Measurements from ENCODE around the gene MBNL1.
A peak's percentile ranks its signal among the peaks of the same experiment; 100 is the strongest.

The MBNL1 gene

GRCh38 chr3:152268555-152269055, at the start of gene MBNL1:
MBNL1 (plus strand) TSS chr3:152268929; CDS start chr3:152300194, 31,265 bp downstream.
- H3K4me1 Mint-ChIP-seq: peaks cover 50% of the 10 kb centered on the region

GRCh38 chr3:152219216-152219615, 49.5 kb upstream of the MBNL1 start:
- peaks cover 4% of the 10 kb centered on the region for H3K9me3 Mint-ChIP-seq
- DNase-seq: no peak
- peak overlapping the region; percentile 79 for H3K4me3 Mint-ChIP-seq
- peaks cover 8% of the 10 kb centered on the region for H3K36me3 Mint-ChIP-seq
- CTCF ChIA-PET: interaction anchor here (1.0 to 1.4 kb wide), 2 partner anchors 14 to 36 kb away, joined by 3 to 5 read pairs; no protein-coding TSS in a partner anchor
- H3K27ac Mint-ChIP-seq: peak overlapping the region; percentile 94
- no peaks in the 10 kb centered on the region for H3K27me3 Mint-ChIP-seq
- H3K4me1 Mint-ChIP-seq: peaks cover 75% of the 10 kb centered on the region

More at GRCh38 chr3:152268555-152269055, at the start of gene MBNL1:
- CTCF ChIA-PET: interaction anchor here (1.4 to 2.0 kb wide), 2 partner anchors 85 to 197 kb away, joined by 3 to 7 read pairs; no protein-coding TSS in a partner anchor
- peak; percentile 92 for DNase-seq
- H3K36me3 Mint-ChIP-seq: peaks cover 65% of the 10 kb centered on the region
- no peaks in the 10 kb centered on the region for H3K27me3 Mint-ChIP-seq
- peak within 1 kb of the TSS; percentile 98 for H3K27ac Mint-ChIP-seq
- no peaks in the 10 kb centered on the region for H3K9me3 Mint-ChIP-seq
- H3K4me3 Mint-ChIP-seq: peak within 1 kb of the TSS; percentile 95

- Mint-ChIP-seq H3K27ac (peak overlapping the region; percentile 94), H3K27me3 (no peaks in the 10 kb centered on the region), H3K9me3 (peaks cover 4% of the 10 kb centered on the region), H3K4me3 (peak overlapping the region; percentile 79), H3K4me1 (peaks cover 74% of the 10 kb centered on the region), H3K36me3 (peaks cover 8% of the 10 kb centered on the region)
- CTCF ChIA-PET: interaction anchor here (0.5 to 1.4 kb wide), 2 partner anchors 36 to 247 kb away, joined by 3 read pairs; no protein-coding TSS in a partner anchor
- no peak for DNase-seq
Observed at GRCh38 chr3:152219769-152220255, 48.9 kb upstream of the MBNL1 start.

GRCh38 chr3:152222327-152222726, 46.4 kb upstream of the MBNL1 start:
- Mint-ChIP-seq H3K27me3 (no peaks in the 10 kb centered on the region), H3K4me1 (peaks cover 72% of the 10 kb centered on the region), H3K9me3 (peaks cover 4% of the 10 kb centered on the region), H3K27ac (peak overlapping the region; percentile 92), H3K36me3 (peaks cover 8% of the 10 kb centered on the region), H3K4me3 (peak overlapping the region; percentile 61)
- DNase-seq: no peak
- CTCF ChIA-PET: interaction anchor here (1.1 kb wide), 1 partner anchor 11 kb away, joined by 3 read pairs; no protein-coding TSS in a partner anchor

GRCh38 chr3:152225201-152225600, 43.5 kb upstream of the MBNL1 start:
- Mint-ChIP-seq H3K4me3 (no peak overlapping the region), H3K27me3 (no peaks in the 10 kb centered on the region), H3K9me3 (no peaks in the 10 kb centered on the region), H3K27ac (no peak overlapping the region), H3K4me1 (peaks cover 53% of the 10 kb centered on the region), H3K36me3 (no peaks in the 10 kb centered on the region)
- no peak for DNase-seq
- CTCF ChIA-PET: interaction anchor here (1.3 kb wide), 1 partner anchor 42 kb away, joined by 4 read pairs; no protein-coding TSS in a partner anchor

- H3K4me3 Mint-ChIP-seq: no peak overlapping the region
- no peak overlapping the region for H3K27ac Mint-ChIP-seq
- no peaks in the 10 kb centered on the region for H3K27me3 Mint-ChIP-seq
- peaks cover 55% of the 10 kb centered on the region for H3K4me1 Mint-ChIP-seq
- H3K36me3 Mint-ChIP-seq: peaks cover 1% of the 10 kb centered on the region
- CTCF ChIA-PET: interaction anchor here (1.6 kb wide), 1 partner anchor 42 kb away, joined by 5 read pairs; no protein-coding TSS in a partner anchor
- no peak for DNase-seq
- H3K9me3 Mint-ChIP-seq: no peaks in the 10 kb centered on the region
Observed at GRCh38 chr3:152226176-152226575, 42.6 kb upstream of the MBNL1 start.

- Mint-ChIP-seq H3K36me3 (peaks cover 1% of the 10 kb centered on the region), H3K27me3 (no peaks in the 10 kb centered on the region), H3K27ac (no peak overlapping the region), H3K4me1 (peaks cover 54% of the 10 kb centered on the region), H3K9me3 (no peaks in the 10 kb centered on the region), H3K4me3 (no peak overlapping the region)
- CTCF ChIA-PET: interaction anchor here (1.6 kb wide), 1 partner anchor 43 kb away, joined by 5 read pairs; no protein-coding TSS in a partner anchor
- no peak for DNase-seq
Observed at GRCh38 chr3:152227027-152227426, 41.7 kb upstream of the MBNL1 start.

- Mint-ChIP-seq H3K36me3 (peaks cover 1% of the 10 kb centered on the region), H3K4me1 (peaks cover 55% of the 10 kb centered on the region), H3K27me3 (no peaks in the 10 kb centered on the region), H3K27ac (no peak overlapping the region), H3K9me3 (no peaks in the 10 kb centered on the region), H3K4me3 (no peak overlapping the region)
- no peak for DNase-seq
- CTCF ChIA-PET: no interaction called here
Observed at GRCh38 chr3:152229692-152230091, 39.0 kb upstream of the MBNL1 start.

GRCh38 chr3:152230370-152230769, 38.4 kb upstream of the MBNL1 start:
- H3K4me1 Mint-ChIP-seq: peaks cover 55% of the 10 kb centered on the region

GRCh38 chr3:152232001-152232400, 36.7 kb upstream of the MBNL1 start:
- no peak for DNase-seq
- CTCF ChIA-PET: no interaction called here
- H3K27me3 Mint-ChIP-seq: no peaks in the 10 kb centered on the region
- peaks cover 61% of the 10 kb centered on the region for H3K4me1 Mint-ChIP-seq
- peak overlapping the region; percentile 1 for H3K27ac Mint-ChIP-seq
- no peak overlapping the region for H3K4me3 Mint-ChIP-seq
- H3K36me3 Mint-ChIP-seq: peaks cover 1% of the 10 kb centered on the region
- peaks cover 4% of the 10 kb centered on the region for H3K9me3 Mint-ChIP-seq

More at GRCh38 chr3:152230370-152230769, 38.4 kb upstream of the MBNL1 start:
- no peak overlapping the region for H3K4me3 Mint-ChIP-seq
- CTCF ChIA-PET: interaction anchor here (1.1 kb wide), 1 partner anchor 46 kb away, joined by 3 read pairs; no protein-coding TSS in a partner anchor
- DNase-seq: no peak
- H3K9me3 Mint-ChIP-seq: no peaks in the 10 kb centered on the region
- no peaks in the 10 kb centered on the region for H3K27me3 Mint-ChIP-seq
- no peak overlapping the region for H3K27ac Mint-ChIP-seq
- H3K36me3 Mint-ChIP-seq: peaks cover 1% of the 10 kb centered on the region

GRCh38 chr3:152232679-152233078, 36.0 kb upstream of the MBNL1 start:
- Mint-ChIP-seq H3K4me3 (no peak overlapping the region), H3K36me3 (peaks cover 3% of the 10 kb centered on the region), H3K9me3 (peaks cover 8% of the 10 kb centered on the region), H3K4me1 (peaks cover 67% of the 10 kb centered on the region), H3K27me3 (no peaks in the 10 kb centered on the region), H3K27ac (no peak overlapping the region)
- DNase-seq: no peak
- CTCF ChIA-PET: interaction anchor here (0.9 to 1.8 kb wide), 3 partner anchors 15 to 26 kb away, joined by 3 to 5 read pairs (median 4); no protein-coding TSS in a partner anchor

- Mint-ChIP-seq H3K4me3 (no peak overlapping the region), H3K4me1 (peaks cover 81% of the 10 kb centered on the region), H3K27me3 (no peaks in the 10 kb centered on the region), H3K36me3 (peaks cover 5% of the 10 kb centered on the region), H3K27ac (no peak overlapping the region), H3K9me3 (peaks cover 8% of the 10 kb centered on the region)
- DNase-seq: no peak
- CTCF ChIA-PET: interaction anchor here (0.9 kb wide), 1 partner anchor 175 kb away, joined by 3 read pairs; no protein-coding TSS in a partner anchor
Observed at GRCh38 chr3:152234657-152235375, 33.9 kb upstream of the MBNL1 start.

- Mint-ChIP-seq H3K36me3 (peaks cover 3% of the 10 kb centered on the region), H3K4me1 (peaks cover 84% of the 10 kb centered on the region), H3K27ac (peak overlapping the region; percentile 2), H3K4me3 (no peak overlapping the region), H3K9me3 (peaks cover 8% of the 10 kb centered on the region), H3K27me3 (no peaks in the 10 kb centered on the region)
- CTCF ChIA-PET: interaction anchor here (1.2 kb wide), 1 partner anchor 21 kb away, joined by 3 read pairs; no protein-coding TSS in a partner anchor
- no peak for DNase-seq
Observed at GRCh38 chr3:152235709-152236298, 32.9 kb upstream of the MBNL1 start.

GRCh38 chr3:152236716-152237115, 32.0 kb upstream of the MBNL1 start:
- Mint-ChIP-seq H3K4me1 (peaks cover 86% of the 10 kb centered on the region), H3K27ac (peak overlapping the region; percentile 74), H3K36me3 (peaks cover 3% of the 10 kb centered on the region), H3K4me3 (no peak overlapping the region), H3K9me3 (peaks cover 8% of the 10 kb centered on the region), H3K27me3 (no peaks in the 10 kb centered on the region)
- CTCF ChIA-PET: interaction anchor here (1.2 kb wide), 1 partner anchor 20 kb away, joined by 3 read pairs; no protein-coding TSS in a partner anchor
- DNase-seq: no peak
